Tibial artery (tissue), 4 donors: ENCODE results near the gene SGF29.

ENCODE experiments used
- DNase-seq, 2 donors: peaks; one replicate each; pipeline ENCODE4 v3.0.0-alpha.2; 2019
- H3K27ac ChIP-seq, 2 donors: fragments of 200-600 bp; sonication (generic) in 1 of 2; 1 replicate in 1 of 2; 2 replicates in 1 of 2; pipeline ENCODE4 v1.5.1; 2018 to 2019; ENCODE audit warnings: mild to moderate bottlenecking in 1 of 2
- H3K27me3 ChIP-seq, 2 donors: fragments of 200-600 bp; sonication (generic) in 1 of 2; one replicate each; pipeline versions ENCODE4 v1.5.1 to v1.6.0; 2016 to 2019
- H3K36me3 ChIP-seq, 3 donors: fragments of 200-600 bp; sonication (generic) in 2 of 3; one replicate each; pipeline ENCODE4 v1.5.1; 2016 to 2019; ENCODE audit warnings: mild to moderate bottlenecking in 2 of 3
- H3K4me1 ChIP-seq, 4 donors: fragments of 200-600 bp; sonication (generic) in 2 of 4; 1 replicate in 3 of 4; 2 replicates in 1 of 4; pipeline ENCODE4 v1.5.1; 2016 to 2019
- H3K4me3 ChIP-seq, 2 donors: fragments of 200-600 bp; sonication (generic) in 1 of 2; 1 replicate in 1 of 2; 2 replicates in 1 of 2; pipeline ENCODE4 v1.5.1; 2018 to 2019; ENCODE audit warnings: mild to moderate bottlenecking in 2 of 2
- H3K9me3 ChIP-seq, 3 donors: fragments of 200-600 bp; sonication (generic) in 1 of 3; one replicate each; pipeline ENCODE4 v1.5.1; 2016 to 2019
- intact Hi-C: fragments of 100-400 bp; cut with DNase I; formaldehyde crosslinking; loops from one replicate; pipeline ENCODE4 v1.15.0; 2023; ENCODE audit warnings: low total_unique reads
- TF ChIP-seq, protein P1 (sequence below), 2 experiments: fragments of 200-600 bp in 1 of 2; fragments of 450-650 bp in 1 of 2; IDR thresholded peaks; one replicate each; pipeline ENCODE4 v1.5.1; 2017 to 2019; ENCODE audit warnings: antibody characterized with exemption in 2 of 2, mild to moderate bottlenecking in 1 of 2, moderate library complexity in 1 of 2

SGF29 gene

DNA sequence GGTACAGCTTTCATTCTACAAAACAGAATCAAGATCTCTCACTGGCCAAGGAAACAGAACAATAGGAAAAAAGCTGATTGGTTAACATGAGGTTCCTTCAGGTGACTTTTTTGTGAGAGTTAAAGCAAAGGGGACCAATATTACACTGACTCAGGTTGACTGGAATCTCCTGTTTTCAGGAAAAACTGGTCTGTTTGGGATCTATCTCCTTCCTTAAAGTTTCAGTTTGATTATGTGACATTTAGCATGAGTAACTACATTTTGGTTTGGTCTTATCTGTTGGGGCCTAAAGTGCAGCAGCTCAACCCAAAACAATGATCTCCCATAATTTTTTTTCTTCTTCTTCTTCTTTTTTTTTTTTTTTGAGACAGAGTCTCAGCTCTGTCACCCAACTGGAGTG lies 24.6 kb upstream of the SGF29 start:
- Histone ChIP-seq H3K4me3 (no peak overlapping the region), H3K36me3 (peaks cover 2 to 4% (median 3%) of the 10 kb centered on the region in 3 donors), H3K27me3 (no peaks in the 10 kb centered on the region), H3K9me3 (peaks cover 0 to 3% (median 0%) of the 10 kb centered on the region in 3 donors), H3K4me1 (peaks cover 0 to 31% (median 14%) of the 10 kb centered on the region in 4 donors), H3K27ac (no peak overlapping the region)
- intact Hi-C loops = no loop called here
- no peak for DNase-seq
- TF ChIP-seq, protein P1, sequence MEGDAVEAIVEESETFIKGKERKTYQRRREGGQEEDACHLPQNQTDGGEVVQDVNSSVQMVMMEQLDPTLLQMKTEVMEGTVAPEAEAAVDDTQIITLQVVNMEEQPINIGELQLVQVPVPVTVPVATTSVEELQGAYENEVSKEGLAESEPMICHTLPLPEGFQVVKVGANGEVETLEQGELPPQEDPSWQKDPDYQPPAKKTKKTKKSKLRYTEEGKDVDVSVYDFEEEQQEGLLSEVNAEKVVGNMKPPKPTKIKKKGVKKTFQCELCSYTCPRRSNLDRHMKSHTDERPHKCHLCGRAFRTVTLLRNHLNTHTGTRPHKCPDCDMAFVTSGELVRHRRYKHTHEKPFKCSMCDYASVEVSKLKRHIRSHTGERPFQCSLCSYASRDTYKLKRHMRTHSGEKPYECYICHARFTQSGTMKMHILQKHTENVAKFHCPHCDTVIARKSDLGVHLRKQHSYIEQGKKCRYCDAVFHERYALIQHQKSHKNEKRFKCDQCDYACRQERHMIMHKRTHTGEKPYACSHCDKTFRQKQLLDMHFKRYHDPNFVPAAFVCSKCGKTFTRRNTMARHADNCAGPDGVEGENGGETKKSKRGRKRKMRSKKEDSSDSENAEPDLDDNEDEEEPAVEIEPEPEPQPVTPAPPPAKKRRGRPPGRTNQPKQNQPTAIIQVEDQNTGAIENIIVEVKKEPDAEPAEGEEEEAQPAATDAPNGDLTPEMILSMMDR (IDR thresholded peaks at IDR 0.05) = no peak

- Histone ChIP-seq H3K27me3 (no peaks in the 10 kb centered on the region), H3K9me3 (peaks cover 0 to 6% (median 3%) of the 10 kb centered on the region in 3 donors), H3K4me3 (no peak overlapping the region), H3K36me3 (peaks cover 23 to 33% (median 31%) of the 10 kb centered on the region in 3 donors), H3K27ac (peak overlapping the region; percentile 66 to 71), H3K4me1 (peaks cover 0 to 59% (median 17%) of the 10 kb centered on the region in 4 donors)
- DNase-seq = peak; percentile 92 to 93
- intact Hi-C loops = loop anchor here (5.0 kb wide), 1 partner anchor 315 kb away; no protein-coding TSS in a partner anchor
- TF ChIP-seq, protein P1 (IDR thresholded peaks at IDR 0.05) = no peak
These were observed 21.7 kb upstream of the SGF29 start for GRCh38 chr16:28531777-28532744.

- Histone ChIP-seq H3K4me1 (peaks cover 0 to 69% (median 27%) of the 10 kb centered on the region in 4 donors), H3K4me3 (no peak overlapping the region), H3K27ac (peak overlapping the region; percentile 66 to 71), H3K36me3 (peaks cover 33 to 43% (median 35%) of the 10 kb centered on the region in 3 donors), H3K27me3 (no peaks in the 10 kb centered on the region), H3K9me3 (peaks cover 3 to 10% (median 5%) of the 10 kb centered on the region in 3 donors)
- intact Hi-C loops = loop anchor here (5.0 kb wide), 1 partner anchor 316 kb away; no protein-coding TSS in a partner anchor
- TF ChIP-seq, protein P1 (IDR thresholded peaks at IDR 0.05) = no peak
- DNase-seq = no peak
These were observed 20.6 kb upstream of the SGF29 start for GRCh38 chr16:28532940-28533647.

DNA sequence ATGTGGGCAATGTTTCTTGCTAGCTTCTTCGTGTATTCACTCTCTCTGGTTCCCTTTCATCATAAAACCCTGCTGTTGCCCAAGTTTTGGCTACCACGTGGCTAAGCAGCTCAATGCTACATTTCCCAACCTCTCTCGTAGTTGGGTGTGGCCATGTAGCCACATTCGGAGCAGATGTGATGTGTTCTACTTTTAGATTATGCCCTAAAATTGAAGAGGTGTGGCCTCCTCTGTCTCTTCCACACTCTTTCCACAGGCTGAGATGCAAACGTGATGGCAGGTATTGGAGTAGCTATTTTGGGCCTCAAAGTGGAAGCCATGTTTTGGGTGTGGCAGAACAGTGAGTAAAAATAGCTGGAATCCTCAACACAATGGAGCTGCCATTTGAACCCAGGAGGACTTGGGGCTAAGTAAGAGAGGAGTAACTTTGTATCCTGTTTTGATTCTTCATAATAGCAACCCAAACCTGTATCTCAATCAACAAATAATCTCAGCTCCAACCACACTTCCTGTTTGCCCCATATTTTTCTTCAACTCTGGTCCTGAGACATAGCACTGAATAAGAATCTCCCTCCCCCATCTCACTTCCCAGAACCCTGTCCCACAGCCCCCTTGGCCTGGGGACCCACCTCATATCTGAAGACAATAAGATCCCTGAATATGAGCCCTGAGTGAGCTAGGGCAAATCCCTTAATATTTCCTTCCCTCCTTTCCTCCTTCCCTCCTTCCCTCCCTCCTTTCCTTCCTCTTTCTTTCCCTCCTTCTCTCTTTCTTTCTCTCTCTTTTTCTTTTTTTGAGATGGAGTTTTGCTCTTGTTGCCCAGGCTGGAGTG lies 19.0 kb upstream of the SGF29 start:
- intact Hi-C loops = loop anchor here (5.0 kb wide), 1 partner anchor 317 kb away; no protein-coding TSS in a partner anchor
- DNase-seq = peak; percentile 84 to 90
- Histone ChIP-seq H3K4me3 (no peak overlapping the region), H3K4me1 (peaks cover 0 to 82% (median 36%) of the 10 kb centered on the region in 4 donors), H3K36me3 (peaks cover 35 to 43% (median 35%) of the 10 kb centered on the region in 3 donors), H3K9me3 (peaks cover 3 to 10% (median 5%) of the 10 kb centered on the region in 3 donors), H3K27me3 (no peaks in the 10 kb centered on the region), H3K27ac (peak overlapping the region in 1 of 2 donors; percentile 71)
- TF ChIP-seq, protein P1 (IDR thresholded peaks at IDR 0.05) = no peak

DNA sequence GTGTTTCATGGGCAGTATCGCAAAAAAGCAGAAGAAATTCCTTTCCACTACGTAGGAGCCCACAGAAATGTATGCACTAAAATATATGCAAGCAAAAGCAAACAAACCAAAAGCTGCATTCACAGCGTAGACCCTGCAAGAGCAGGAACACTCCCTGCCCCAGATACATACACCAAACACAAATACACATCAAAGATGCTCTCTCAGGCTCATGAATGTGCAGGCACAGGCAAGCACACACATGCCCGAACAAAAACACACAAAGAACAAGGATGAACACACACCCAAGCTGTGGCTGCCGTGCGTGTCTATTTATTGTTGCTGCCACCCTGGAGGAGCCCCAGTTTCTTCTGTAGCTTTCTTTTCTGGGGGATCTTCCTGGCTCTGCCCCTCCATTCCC lies 16.6 kb upstream of the SGF29 start:
- H3K9me3 ChIP-seq = peaks cover 3 to 10% (median 5%) of the 10 kb centered on the region in 3 donors
- peaks cover 0 to 73% (median 35%) of the 10 kb centered on the region in 4 donors for H3K4me1 ChIP-seq
- intact Hi-C loops = no loop called here
- no peaks in the 10 kb centered on the region for H3K27me3 ChIP-seq
- peak overlapping the region; percentile 96 for H3K27ac ChIP-seq
- TF ChIP-seq, protein P1 (IDR thresholded peaks at IDR 0.05) = no peak
- peaks cover 35 to 43% (median 35%) of the 10 kb centered on the region in 3 donors for H3K36me3 ChIP-seq
- peak overlapping the region; percentile 59 to 64 for H3K4me3 ChIP-seq
- DNase-seq = no peak
